Immature natural killer cell (primary cell): ENCODE measurements around the gene FBXO27. TPM values are rescaled to one million over a fixed set of nuclear protein-coding genes. Genes with fewer than 3 reads are reported as not detected.
"Not testable (repeated sequence)": the region's sequence is repeated elsewhere in the genome, so short reads cannot be mapped to it uniquely, and the experiment has no call there.

Source experiments
- DNase-seq, 3 donors: peaks; one replicate each; pipeline ENCODE4 v3.0.0; 2022; ENCODE audit warnings: mixed read lengths in 1 of 3
- H3K27ac Mint-ChIP-seq, 6 donors: one replicate each; pipeline ENCODE4 v1.8.0; 2020; ENCODE audit warnings: mixed read lengths in 6 of 6, mild to moderate bottlenecking in 5 of 6, inconsistent platforms in 4 of 6, moderate library complexity in 3 of 6
- H3K27me3 Mint-ChIP-seq, 3 donors: one replicate each; pipeline ENCODE4 v1.8.0; 2020 to 2021; ENCODE audit warnings: low read depth in 3 of 3, mild to moderate bottlenecking in 3 of 3, mixed read lengths in 3 of 3, moderate library complexity in 3 of 3, inconsistent platforms in 1 of 3
- H3K36me3 Mint-ChIP-seq, 3 donors: one replicate each; pipeline ENCODE4 v1.8.0; 2020; ENCODE audit warnings: mixed read lengths in 3 of 3, inconsistent platforms in 2 of 3, mild to moderate bottlenecking in 2 of 3
- H3K4me1 Mint-ChIP-seq, 2 donors: one replicate each; pipeline ENCODE4 v1.8.0; 2020; ENCODE audit warnings: inconsistent platforms in 2 of 2, mild to moderate bottlenecking in 2 of 2, mixed read lengths in 2 of 2, moderate library complexity in 1 of 2
- H3K4me3 Mint-ChIP-seq, 5 donors: one replicate each; pipeline ENCODE4 v1.8.0; 2020; ENCODE audit warnings: mild to moderate bottlenecking in 5 of 5, mixed read lengths in 5 of 5, inconsistent platforms in 3 of 5, moderate library complexity in 3 of 5
- H3K9me3 Mint-ChIP-seq, 6 donors: one replicate each; pipeline ENCODE4 v1.8.0; 2020; ENCODE audit warnings: mild to moderate bottlenecking in 6 of 6, mixed read lengths in 6 of 6, inconsistent platforms in 4 of 6, moderate library complexity in 3 of 6
- polyA plus RNA-seq, 3 donors: library from polyadenylated mRNA; unstranded; fragments of 300-500 nt; fragmentation: Illumina TruSeq; gene quantifications; one replicate each; pipeline ENCODE4 v1.2.3, GENCODE V29; 2021

The FBXO27 gene
- polyA plus RNA-seq, 3 donors from 2014 or later = 0.48 TPM; not detected in 2

- Mint-ChIP-seq H3K9me3 (peaks cover 0 to 3% (median 0%) of the 10 kb centered on the region in 6 donors), H3K36me3 (peaks cover 0 to 3% (median 0%) of the 10 kb centered on the region in 3 donors), H3K27ac (no peak overlapping the region), H3K4me1 (no peaks in the 10 kb centered on the region), H3K27me3 (peaks cover 0 to 23% (median 14%) of the 10 kb centered on the region in 3 donors), H3K4me3 (no peak overlapping the region)
- no peak for DNase-seq
Observed at GRCh38 chr19:38990949-38991697, 41.2 kb downstream of the FBXO27 start.

- H3K4me3 Mint-ChIP-seq, H3K36me3 Mint-ChIP-seq, DNase-seq, H3K9me3 Mint-ChIP-seq, H3K4me1 Mint-ChIP-seq, H3K27ac Mint-ChIP-seq: not testable (repeated sequence)
- peaks cover 0 to 26% (median 10%) of the 10 kb centered on the region in 3 donors for H3K27me3 Mint-ChIP-seq
Observed at GRCh38 chr19:38989614-38990013, 42.7 kb downstream of the FBXO27 start.

DNA sequence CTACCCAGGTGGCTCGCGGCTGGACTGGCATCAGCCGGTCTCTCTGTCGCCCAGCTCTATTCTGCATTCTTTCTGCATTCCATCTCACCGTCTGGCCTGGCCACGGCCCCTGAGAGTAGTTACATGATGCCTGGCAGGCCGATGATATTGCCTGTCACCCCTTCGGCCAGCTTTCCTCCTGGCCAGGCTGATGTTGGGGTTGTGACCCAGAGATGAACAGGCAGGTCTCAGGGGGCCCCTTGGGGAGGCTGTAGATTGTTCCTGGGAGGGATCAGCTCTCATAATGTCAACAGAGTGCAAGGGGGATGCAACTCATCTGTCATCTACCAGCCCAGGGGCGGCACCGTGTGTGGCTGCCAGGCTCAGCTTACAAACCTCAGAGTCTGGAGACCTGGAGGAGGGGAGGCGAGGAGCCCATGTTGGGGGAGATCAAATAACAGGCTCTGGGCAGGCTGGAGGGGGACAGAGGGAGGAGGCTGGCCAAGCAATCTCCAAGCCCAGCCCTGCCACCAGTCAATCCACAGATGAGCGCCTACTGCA lies 43.2 kb downstream of the FBXO27 start:
- Mint-ChIP-seq H3K4me1 (no peaks in the 10 kb centered on the region), H3K27me3 (peaks cover 0 to 22% (median 10%) of the 10 kb centered on the region in 3 donors)
- no peak for DNase-seq

GRCh38 chr19:38988627-38989026 lies 43.7 kb downstream of the FBXO27 start:
- H3K9me3 Mint-ChIP-seq, DNase-seq, H3K27ac Mint-ChIP-seq, H3K4me1 Mint-ChIP-seq, H3K4me3 Mint-ChIP-seq, H3K36me3 Mint-ChIP-seq: not testable (repeated sequence)
- H3K27me3 Mint-ChIP-seq = peaks cover 0 to 22% (median 11%) of the 10 kb centered on the region in 3 donors

More for the DNA sequence above, 43.2 kb downstream of the FBXO27 start:
- H3K27ac Mint-ChIP-seq = no peak overlapping the region
- H3K36me3 Mint-ChIP-seq = peaks cover 0 to 3% (median 0%) of the 10 kb centered on the region in 3 donors
- H3K4me3 Mint-ChIP-seq = no peak overlapping the region
- peaks cover 0 to 3% (median 0%) of the 10 kb centered on the region in 6 donors for H3K9me3 Mint-ChIP-seq

- not testable (repeated sequence) for H3K36me3 Mint-ChIP-seq, DNase-seq, H3K4me1 Mint-ChIP-seq, H3K27ac Mint-ChIP-seq, H3K9me3 Mint-ChIP-seq, H3K4me3 Mint-ChIP-seq
- peaks cover 0 to 15% (median 11%) of the 10 kb centered on the region in 3 donors for H3K27me3 Mint-ChIP-seq
Observed at GRCh38 chr19:38987745-38988144, 44.6 kb downstream of the FBXO27 start.

DNA sequence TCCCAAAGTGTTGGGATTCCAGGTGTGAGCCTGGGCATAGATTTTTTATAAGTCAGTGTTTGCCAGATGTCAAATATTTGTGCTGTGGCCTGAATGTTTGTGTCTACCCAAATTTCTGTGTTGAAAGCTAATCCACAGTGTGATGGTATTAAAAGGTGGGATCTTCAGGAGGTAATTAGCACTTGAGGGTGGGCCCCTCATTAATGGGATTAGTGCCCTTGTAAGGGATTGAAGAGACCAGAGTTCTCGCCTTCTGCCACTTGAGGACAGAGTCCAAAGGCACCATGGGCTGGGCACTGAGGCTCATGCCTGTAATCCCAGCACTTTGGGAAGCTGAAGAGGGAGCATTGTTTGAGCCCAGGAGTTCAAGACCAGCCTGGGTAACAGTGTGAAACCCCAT lies 47.1 kb downstream of the FBXO27 start:
- H3K36me3 Mint-ChIP-seq = no peaks in the 10 kb centered on the region
- peaks cover 4 to 13% (median 8%) of the 10 kb centered on the region in 3 donors for H3K27me3 Mint-ChIP-seq
- no peak overlapping the region for H3K27ac Mint-ChIP-seq
- DNase-seq = no peak
- H3K9me3 Mint-ChIP-seq = peaks cover 0 to 1% (median 0%) of the 10 kb centered on the region in 6 donors
- H3K4me1 Mint-ChIP-seq = no peaks in the 10 kb centered on the region
- H3K4me3 Mint-ChIP-seq = no peak overlapping the region

- peaks cover 0 to 4% of the 10 kb centered on the region in 2 donors for H3K4me1 Mint-ChIP-seq
- DNase-seq = no peak
- H3K36me3 Mint-ChIP-seq = no peaks in the 10 kb centered on the region
- no peak overlapping the region for H3K27ac Mint-ChIP-seq
- no peaks in the 10 kb centered on the region for H3K9me3 Mint-ChIP-seq
- no peak overlapping the region for H3K4me3 Mint-ChIP-seq
- H3K27me3 Mint-ChIP-seq = peaks cover 7 to 16% (median 12%) of the 10 kb centered on the region in 3 donors
Observed at GRCh38 chr19:38980583-38981374, 51.6 kb downstream of the FBXO27 start.

- Mint-ChIP-seq H3K4me3 (no peak overlapping the region), H3K27ac (no peak overlapping the region), H3K4me1 (peaks cover 3 to 5% of the 10 kb centered on the region in 2 donors), H3K9me3 (no peaks in the 10 kb centered on the region), H3K27me3 (peaks cover 9 to 13% (median 12%) of the 10 kb centered on the region in 3 donors), H3K36me3 (no peaks in the 10 kb centered on the region)
- DNase-seq = no peak
Observed at GRCh38 chr19:38979812-38980211, 52.5 kb downstream of the FBXO27 start.

DNA sequence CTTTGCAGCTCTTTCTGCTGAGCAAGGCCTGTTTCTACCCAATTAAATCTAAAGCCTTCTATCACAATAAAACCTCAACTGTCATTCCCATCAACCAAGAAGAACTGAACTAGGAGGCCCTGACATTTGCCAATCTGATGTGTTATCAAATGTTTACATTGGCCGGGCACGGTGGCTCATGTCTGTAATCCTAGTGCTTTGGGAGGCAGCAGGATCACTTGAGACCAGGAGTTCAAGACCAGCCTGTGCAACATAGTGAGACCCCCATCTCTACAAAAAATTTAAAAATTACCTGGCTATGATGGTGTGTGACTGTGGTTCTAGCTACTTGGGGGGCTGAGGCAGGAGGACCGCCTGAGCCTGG lies 54.0 kb downstream of the FBXO27 start:
- H3K4me3 Mint-ChIP-seq = no peak overlapping the region
- no peak overlapping the region for H3K27ac Mint-ChIP-seq
- H3K9me3 Mint-ChIP-seq = peaks cover 0 to 2% (median 0%) of the 10 kb centered on the region in 6 donors
- H3K27me3 Mint-ChIP-seq = peaks cover 11 to 18% (median 12%) of the 10 kb centered on the region in 3 donors
- no peaks in the 10 kb centered on the region for H3K36me3 Mint-ChIP-seq
- no peak for DNase-seq
- H3K4me1 Mint-ChIP-seq = peaks cover 7 to 8% of the 10 kb centered on the region in 2 donors

DNA sequence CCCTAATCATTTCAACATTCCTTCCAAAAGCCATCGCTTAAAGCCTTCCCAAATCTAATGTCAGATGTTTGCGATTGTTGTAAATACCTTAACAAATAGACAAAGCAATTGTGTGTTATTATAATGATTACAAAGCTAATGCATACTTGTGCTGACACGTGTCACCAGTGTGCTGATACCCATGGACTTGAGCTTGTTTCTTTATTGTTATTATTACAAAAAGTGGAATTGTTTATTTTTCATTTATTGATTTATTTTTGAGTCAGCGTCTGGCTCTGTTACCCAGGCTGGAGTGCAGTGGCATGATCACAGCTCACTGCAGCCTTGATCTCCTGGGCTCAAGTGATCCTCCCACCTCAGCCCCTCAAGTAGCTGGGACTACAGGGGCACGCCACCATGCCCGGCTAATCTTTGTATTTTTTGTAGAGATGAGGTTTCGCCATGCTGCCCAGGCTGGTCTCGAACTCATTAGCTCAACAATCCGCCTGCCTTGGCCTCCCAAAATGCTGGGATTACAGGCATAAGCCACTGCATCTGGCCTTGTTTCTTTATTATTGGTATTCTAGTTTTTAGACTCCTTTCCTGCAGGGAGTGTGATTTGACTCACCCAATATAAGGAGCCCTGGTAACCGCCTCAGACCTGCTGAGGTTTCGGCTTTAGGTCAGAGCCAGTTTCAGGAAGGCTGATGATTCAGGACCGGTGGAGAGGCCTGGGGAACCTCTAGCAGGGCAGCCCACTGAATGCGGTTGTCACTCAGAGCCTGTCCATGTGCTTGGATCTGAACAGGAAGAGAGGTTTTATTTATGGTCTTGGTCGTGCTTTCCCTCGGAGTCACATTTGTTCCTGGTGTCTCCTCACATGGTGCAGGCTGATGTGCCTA lies 54.7 kb downstream of the FBXO27 start:
- no peak overlapping the region for H3K27ac Mint-ChIP-seq
- peaks cover 10 to 18% (median 12%) of the 10 kb centered on the region in 3 donors for H3K27me3 Mint-ChIP-seq
- no peaks in the 10 kb centered on the region for H3K36me3 Mint-ChIP-seq
- no peak for DNase-seq
- H3K4me3 Mint-ChIP-seq = no peak overlapping the region
- H3K9me3 Mint-ChIP-seq = peaks cover 0 to 2% (median 0%) of the 10 kb centered on the region in 6 donors
- peaks cover 7 to 8% of the 10 kb centered on the region in 2 donors for H3K4me1 Mint-ChIP-seq

DNA sequence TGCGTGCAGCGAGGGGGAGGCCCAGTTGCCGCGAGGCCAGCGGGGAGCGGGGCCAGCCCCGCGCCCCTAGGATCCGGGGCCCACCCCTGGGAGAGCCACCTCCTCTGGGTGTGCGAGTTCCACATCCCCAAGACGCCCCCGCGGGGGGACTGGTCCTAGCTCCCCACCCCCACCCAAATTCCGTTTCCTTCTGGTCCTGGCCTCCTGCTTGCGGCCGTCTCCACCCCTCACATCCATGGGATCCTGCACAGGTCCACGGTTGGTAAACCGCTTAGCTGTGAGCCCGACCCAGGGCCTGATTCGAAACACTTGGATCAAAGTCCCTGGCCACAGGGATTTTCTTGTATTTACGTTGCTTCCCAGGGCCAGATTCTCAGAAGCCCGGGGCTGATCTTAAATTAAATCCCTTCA lies 56.5 kb downstream of the FBXO27 start:
- H3K27ac Mint-ChIP-seq = no peak overlapping the region
- peak overlapping the region in 1 of 5 donors; percentile 39 for H3K4me3 Mint-ChIP-seq
- DNase-seq = no peak
- H3K36me3 Mint-ChIP-seq = no peaks in the 10 kb centered on the region
- H3K9me3 Mint-ChIP-seq = peaks cover 0 to 2% (median 0%) of the 10 kb centered on the region in 6 donors
- H3K4me1 Mint-ChIP-seq = peaks cover 7 to 8% of the 10 kb centered on the region in 2 donors
- H3K27me3 Mint-ChIP-seq = peaks cover 10 to 13% (median 12%) of the 10 kb centered on the region in 3 donors

GRCh38 chr19:38975214-38975860 lies 57.0 kb downstream of the FBXO27 start, which contains the start of gene FBXO17:
TSS of gene FBXO17 (minus strand) at chr19:38975742. CDS start at chr19:38950319, 25,423 bp downstream.
- Mint-ChIP-seq H3K36me3 (no peaks in the 10 kb centered on the region), H3K4me1 (peaks cover 7 to 8% of the 10 kb centered on the region in 2 donors), H3K27me3 (peaks cover 9 to 13% (median 10%) of the 10 kb centered on the region in 3 donors), H3K9me3 (peaks cover 0 to 2% (median 0%) of the 10 kb centered on the region in 6 donors), H3K4me3 (peak within 1 kb of the TSS in 2 of 5 donors; percentile 39), H3K27ac (no peak within 1 kb of the TSS)
- no peak for DNase-seq
